ENCODE results near the gene EEFSEC.

EEFSEC gene

GRCh38 chr3:128285967-128286321 lies 132.7 kb downstream of the EEFSEC start:
- DNase-seq (ENCODE audit: low read depth): no peak

DNA sequence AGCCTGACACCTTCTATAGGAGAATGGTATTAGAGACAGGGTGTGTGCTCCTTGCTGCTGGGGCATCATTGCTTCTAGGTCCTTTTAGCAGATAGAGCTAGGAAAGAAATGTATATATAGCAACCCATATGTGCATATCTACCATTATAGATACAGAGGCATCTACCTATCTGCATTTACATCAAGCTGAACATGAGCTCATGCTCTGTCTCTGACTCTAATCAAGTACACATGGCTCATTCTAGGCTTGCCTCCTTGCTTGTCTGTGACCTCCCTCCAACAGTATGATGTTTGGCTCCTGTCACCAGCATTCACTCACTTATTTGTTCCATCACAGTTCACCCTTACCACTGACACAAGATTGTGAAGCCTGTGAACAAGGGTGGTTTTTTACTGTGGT lies 133.4 kb downstream of the EEFSEC start:
- no peak for DNase-seq (ENCODE audit: low read depth)

DNA sequence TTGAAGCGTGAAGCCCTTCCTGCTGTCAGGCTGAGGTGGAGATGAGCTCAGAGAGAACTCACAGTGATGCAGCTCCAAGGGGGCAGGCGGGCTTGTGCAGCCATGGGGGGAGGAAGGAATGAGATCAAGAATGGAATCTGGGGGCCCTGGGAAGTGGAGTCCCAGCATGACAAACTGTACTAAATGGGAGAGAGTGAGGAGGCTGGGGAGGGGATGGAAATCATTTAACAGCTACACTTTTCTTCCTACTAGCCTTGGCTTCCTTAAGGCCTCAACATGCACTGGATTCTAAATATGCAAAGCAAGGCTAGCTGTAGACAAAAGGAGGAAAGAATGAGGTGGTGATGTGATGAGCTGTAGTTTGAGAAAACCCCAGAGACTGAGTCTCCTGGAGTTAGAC lies 133.9 kb downstream of the EEFSEC start:
- no peak for DNase-seq (ENCODE audit: low read depth)

GRCh38 chr3:128289534-128289933 lies 136.3 kb downstream of the EEFSEC start:
- DNase-seq (ENCODE audit: low read depth): no peak

DNA sequence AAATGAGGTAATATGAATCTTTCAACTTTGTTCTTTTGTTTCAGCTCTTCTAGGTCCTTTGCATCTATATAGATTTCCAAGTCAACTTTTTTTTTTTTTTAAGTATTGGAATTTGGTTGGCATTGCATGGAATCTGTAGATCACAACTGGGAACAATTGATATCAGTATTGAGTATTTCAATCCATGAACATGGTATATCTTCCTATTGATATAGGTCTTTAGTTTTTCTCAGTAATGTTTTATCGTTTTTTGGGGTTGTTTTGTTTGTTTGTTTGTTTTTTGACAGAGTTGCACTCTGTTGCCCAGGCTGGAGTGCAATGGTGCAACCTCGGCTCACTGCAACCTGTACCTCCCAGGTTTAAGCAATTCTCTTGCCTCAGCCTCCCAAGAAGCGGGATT lies 137.2 kb downstream of the EEFSEC start:
- DNase-seq (ENCODE audit: low read depth): no peak

DNA sequence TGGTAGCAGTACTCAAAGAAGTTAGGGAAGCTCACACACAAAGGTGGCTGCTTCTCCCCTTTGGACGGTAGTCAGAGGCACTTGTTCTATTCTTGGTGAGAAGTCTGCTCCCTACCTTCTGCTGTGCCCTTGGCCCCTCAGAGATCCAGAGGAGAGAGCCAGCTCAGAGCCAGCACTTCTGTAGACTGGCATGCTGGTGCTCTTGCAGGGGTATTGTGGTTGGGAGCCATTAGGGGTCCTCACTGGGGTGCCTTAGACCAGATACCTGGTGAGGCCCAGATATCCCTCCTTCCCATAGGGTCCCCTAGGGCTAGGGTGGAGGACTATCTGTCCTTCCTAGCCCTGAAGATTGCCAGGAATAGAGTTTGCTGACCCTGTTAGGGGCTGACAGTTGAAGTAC lies 140.6 kb downstream of the EEFSEC start:
- DNase-seq (ENCODE audit: low read depth): no peak

GRCh38 chr3:128294999-128295468 lies 141.8 kb downstream of the EEFSEC start:
- DNase-seq (ENCODE audit: low read depth): no peak

- no peak for DNase-seq (ENCODE audit: low read depth)
These were observed 143.4 kb downstream of the EEFSEC start for GRCh38 chr3:128296469-128297251.

DNA sequence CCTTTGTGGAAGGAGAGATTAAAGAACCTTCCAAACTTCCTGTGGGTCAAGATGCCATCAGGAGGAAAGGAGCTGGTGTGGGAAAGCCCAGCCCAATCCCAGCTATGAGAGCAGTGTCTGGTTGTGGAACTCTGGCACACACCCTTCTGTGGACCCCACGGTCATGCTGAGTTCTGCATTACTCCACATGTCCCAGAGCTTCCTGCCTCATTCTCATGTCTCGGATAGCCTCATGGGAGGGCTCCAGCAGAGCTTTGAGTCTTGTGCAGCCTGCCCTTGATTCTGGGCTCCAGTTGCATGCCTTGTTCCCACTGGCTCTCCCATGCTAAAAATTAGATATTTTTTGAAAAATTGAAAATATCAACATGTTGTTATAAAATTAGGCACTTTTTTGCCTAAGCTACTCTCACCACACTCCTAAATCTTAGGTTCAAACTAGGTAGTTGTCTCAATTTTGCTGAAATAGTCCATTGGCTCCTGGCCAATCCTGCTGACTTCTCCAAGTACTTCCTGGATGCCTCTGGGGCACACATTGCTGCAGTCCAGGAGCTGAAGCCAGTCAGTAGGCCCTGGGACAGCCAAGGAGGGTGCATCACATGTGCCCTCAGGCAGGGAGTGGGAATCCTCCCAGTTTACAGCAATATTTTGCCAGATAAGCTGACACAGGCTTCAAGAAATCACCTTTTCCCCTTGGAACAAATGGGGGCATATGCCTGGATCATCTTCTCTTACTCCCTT lies 144.3 kb downstream of the EEFSEC start:
- DNase-seq (ENCODE audit: low read depth): no peak

DNA sequence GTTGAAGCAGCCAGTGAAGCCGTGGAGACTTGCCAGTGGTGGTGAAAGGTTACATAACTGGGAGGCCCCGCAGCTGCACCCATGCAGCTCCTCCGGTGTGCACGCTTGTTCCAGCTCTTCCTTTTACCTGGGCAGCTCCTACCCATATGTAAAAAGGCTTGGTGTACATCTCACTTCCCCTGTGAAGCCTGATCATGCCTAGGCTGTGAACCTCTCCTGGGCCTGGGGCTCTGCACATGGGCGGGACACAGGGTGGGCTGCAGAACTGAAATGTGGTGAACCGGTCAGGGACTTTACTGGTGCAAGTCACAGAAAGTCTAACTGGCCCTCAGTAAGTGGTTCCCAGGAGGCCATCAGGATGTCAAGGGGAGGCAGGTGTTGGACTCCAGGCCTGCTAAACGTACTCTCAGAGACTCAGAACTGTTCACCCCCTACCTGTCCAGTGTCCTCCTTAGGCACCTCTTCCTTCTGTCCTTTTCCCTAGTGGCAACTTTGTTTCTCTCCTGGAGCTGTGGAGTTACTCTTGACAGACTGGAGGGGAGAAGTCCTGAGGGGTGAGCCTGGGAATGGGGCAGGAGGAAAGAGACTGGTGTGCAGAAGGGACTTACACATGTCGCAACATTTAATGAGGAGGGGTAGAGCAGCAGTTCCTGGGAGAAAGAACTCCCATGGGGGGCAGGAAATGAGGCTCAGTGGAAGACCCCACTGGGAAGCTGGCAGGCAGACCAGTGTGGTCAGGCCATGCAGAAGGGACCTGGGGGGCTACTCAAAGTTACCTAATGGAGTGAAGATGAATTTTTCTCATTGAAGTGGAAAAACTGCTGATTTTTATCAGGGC lies 148.1 kb downstream of the EEFSEC start:
- DNase-seq (ENCODE audit: low read depth): no peak

GRCh38 chr3:128306481-128306880 lies 153.2 kb downstream of the EEFSEC start:
- DNase-seq (ENCODE audit: low read depth): no peak

DNA sequence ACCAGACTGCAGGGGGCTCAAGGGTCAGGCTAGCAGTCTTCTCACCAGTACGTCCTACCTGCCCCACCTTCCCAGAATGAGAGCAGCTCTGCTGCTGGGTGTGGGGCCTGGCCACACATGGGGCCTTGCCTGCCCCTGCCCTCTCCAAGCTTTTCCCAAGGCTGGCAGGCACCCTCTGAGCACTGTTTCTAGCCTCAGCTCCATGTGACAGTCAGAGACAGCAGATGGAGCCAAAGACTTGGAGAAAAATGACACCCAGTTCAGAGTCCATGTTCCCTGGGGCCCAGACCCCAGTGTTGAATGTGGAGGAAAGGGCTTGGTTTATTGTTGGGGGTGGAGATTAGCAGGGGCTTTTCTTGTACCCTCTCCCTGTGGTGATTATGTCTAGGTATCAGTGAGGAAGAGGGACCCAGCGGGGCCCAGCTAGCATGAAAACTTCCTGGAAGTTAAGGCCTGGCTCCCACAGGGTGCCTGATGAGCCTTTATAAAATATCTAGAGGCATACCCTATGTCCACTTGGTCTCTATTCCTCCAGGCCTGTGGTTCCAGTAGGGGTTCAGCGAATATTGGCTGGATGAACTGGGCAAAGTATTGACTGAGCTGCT lies 153.8 kb downstream of the EEFSEC start:
- no peak for DNase-seq (ENCODE audit: low read depth)

- no peak for DNase-seq (ENCODE audit: low read depth)
These were observed 154.6 kb downstream of the EEFSEC start for GRCh38 chr3:128307781-128308469.

- no peak for DNase-seq (ENCODE audit: low read depth)
These were observed 155.7 kb downstream of the EEFSEC start for GRCh38 chr3:128309026-128309425.

GRCh38 chr3:128310286-128311058 lies 157.2 kb downstream of the EEFSEC start:
- no peak for DNase-seq (ENCODE audit: low read depth)

- no peak for DNase-seq (ENCODE audit: low read depth)
These were observed 158.2 kb downstream of the EEFSEC start for GRCh38 chr3:128311441-128311844.

GRCh38 chr3:128312271-128312670 lies 159.0 kb downstream of the EEFSEC start:
- no peak for DNase-seq (ENCODE audit: low read depth)

DNA sequence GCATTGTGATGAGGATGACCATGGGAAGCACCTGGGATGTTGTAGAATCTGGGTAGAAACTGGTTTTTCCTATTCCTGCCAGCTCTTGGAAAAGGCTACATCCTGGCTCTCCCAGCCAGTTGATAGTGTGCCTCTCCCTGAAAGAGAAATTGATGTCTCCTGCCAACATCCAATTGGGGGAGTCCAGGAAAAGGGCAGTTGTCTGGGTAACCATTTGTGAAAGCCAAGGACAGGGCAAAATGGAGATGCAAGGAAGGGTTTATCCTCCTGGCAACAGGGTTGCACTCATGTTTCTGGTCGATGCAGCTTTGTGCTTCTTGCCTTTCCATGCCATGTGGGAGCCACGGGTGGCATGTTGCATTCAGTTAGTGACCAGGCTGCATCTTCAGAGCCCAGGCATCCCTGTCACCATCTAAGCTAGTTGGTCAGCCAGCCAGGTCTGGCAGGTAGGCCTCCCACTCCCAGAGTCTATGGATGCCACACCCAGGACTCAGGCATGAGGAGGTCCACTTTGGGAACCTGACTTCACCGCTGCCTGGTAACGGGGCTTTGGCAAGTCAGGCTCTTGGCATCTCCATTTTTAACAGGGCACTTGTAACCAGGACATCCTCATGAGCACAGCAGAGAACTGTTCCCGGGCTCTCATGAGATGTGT lies 159.9 kb downstream of the EEFSEC start:
- DNase-seq (ENCODE audit: low read depth): no peak

DNA sequence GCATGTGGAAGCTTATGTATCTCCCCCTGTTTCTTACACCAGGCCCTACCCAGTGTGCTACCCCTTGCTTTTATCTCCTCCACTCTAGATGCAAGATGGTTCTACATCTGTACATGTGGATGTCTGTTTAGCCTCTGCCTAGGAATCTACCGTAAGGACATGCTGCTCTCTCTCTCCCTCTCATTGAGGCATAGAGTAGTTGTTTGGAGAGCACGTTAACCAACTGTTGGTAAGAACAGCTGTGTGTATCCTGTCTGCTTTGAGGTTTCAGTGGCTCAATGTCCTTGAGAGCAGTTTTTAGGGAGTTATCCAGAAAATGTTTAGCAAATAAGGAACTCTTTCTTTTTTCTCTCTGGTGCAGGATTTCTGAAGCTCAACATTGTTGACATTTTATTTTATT lies 160.7 kb downstream of the EEFSEC start:
- DNase-seq (ENCODE audit: low read depth): no peak

- no peak for DNase-seq (ENCODE audit: low read depth)
These were observed 162.0 kb downstream of the EEFSEC start for GRCh38 chr3:128315313-128315712.

Measured in amniotic epithelial cell (primary cell).